Effector CD4-positive, alpha-beta T cell (primary cell): ENCODE results near the gene OR8B3.

Source experiments
- DNase-seq: peaks from one replicate; pipeline ENCODE4 v3.0.0-alpha.2; 2020

OR8B3 gene

DNA sequence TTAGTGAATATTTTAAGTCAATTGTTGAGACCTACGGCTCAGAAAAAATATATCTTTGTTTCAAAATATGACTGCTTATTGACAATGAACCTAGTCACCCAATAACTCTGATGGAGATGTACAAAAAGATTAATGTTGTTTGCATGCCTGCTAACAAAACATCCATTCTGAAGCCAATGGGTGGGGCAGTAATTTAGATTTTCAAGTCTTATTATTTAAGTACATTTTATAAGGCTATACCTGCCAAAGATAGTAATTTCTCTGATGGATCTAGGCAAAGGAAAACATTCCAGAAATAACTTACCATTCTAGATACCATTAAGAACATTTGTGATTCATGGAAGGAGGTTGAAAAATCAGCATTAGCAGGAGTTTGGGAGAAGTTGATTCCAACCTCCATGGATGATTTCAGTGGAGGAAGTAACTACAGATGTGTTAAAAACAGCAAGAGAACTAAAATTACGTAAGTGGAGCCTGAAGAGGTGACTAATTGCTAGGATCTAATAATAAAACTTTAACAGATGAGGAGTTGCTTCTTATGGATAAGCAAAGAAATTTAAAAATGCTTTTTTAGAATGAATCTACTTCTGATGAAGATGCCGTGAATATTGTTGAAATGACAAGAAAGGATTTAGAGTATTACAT is 52.4 kb downstream of the OR8B3 start:
- no peak for DNase-seq
